Measurements from ENCODE around the gene KIT.

KIT gene

DNA sequence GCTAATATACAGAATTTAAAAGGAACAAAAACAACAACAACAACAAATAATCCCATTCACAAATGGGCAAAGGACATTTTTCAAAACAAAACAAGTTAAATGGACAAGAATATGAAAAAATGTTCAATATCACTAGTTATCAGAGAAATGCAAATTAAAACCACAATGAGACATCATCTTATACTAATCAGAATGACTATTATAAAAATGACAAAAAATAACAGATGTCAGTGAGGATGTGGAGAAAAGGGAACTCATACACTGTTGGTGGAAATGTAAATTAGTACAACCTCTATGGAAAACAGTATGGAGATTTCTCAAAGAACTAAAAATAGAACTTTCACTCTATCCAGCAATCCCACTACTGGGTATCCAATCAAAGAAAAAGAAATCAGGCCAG is 92.6 kb downstream of the KIT start:
- DNase-seq = no peak

DNA sequence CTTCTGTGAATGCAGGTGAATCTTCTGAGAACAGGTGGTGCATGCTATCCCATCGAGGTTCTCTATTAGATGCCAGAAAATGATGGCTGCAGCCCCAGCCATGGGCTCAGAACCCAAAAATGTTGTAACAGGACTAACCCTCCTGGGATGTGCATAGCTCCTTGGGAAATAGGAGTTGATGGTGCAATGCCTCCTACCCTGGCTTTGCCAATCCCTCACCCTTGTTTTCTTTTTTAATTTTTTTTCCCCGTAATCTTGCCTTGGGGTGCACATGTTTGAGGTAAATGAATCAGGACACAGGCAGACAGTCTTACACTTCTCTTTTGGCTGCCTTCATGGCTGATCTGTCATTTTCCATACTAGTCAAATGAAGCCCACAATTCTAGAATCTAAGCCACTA is 96.6 kb downstream of the KIT start:
- no peak for DNase-seq

DNA sequence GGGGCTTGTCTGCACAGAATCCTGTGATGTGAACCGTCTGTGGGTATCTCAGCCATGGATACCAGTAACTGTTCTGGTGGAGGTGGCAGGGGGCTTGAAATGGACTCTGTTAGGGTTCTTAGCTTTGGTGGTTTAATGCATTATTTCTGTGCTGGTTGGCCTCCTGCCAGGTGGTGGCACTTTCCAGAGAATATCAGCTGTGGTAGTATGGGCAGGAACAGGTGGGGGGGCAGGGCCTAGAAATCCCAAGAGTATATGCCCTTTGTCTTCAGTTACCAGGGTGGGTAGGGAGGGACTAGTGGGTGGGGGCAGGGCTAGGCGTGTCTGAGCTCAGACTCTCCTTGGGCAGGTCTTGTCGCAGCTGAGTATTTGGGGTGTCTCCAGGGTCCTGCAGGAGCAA is 106.7 kb downstream of the KIT start:
- no peak for DNase-seq

DNA sequence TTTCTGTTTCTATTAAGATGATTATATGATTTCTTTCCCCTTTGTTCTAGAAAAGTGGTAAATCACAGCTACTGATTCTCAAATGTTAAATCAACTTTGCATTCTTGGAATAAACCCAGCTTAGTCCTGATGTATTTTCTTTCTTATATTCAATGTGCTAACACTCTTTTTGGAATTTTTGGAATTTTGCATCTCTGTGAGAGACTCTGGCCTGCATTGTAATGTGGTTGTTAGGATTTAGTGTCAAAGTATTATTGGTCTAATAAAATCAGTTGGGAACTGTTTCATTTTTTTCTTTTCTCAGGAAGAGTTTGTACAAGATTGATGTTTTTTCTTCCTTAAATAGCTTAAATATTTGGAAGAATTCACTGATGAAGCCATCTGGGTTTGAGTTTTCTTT is 109.6 kb downstream of the KIT start:
- no peak for DNase-seq

DNA sequence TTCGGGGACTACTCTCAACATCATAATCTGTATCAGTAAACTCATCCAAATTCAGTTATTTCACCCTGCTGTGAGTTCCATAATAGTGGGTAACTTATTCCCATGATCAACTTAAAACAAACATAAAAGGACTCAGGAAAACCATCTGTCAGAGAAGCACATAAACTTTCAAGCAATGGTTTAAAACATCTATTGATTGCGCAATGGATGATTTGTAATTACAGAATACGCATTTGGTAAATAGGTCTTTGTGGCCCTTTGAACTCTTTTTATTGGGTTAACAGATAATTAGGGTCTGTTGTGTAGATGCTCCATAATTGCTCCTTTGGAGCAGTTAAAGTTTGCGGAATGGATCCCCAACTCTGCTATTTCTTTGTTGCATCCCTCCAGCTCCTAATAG is 115.3 kb downstream of the KIT start:
- DNase-seq = no peak

DNA sequence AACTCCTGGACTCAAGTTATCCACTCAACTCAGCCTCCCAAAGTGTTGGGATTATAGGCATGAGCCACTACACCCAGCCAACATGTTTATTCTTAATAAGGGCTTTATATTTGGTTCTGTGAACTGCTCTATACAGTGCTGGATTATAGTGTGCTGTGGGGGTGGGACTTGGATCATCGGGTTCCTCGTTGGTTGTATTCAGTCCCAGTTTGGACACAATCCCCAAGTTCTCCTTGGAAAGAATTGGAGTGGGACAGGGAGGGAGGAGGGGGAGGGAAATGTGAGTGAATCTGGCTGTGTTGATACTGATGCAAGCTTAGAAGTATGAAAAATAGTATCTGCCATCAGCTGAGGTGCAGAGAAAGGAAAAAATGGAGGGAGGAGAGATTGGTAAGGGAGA is 121.3 kb downstream of the KIT start:
- no peak for DNase-seq

DNA sequence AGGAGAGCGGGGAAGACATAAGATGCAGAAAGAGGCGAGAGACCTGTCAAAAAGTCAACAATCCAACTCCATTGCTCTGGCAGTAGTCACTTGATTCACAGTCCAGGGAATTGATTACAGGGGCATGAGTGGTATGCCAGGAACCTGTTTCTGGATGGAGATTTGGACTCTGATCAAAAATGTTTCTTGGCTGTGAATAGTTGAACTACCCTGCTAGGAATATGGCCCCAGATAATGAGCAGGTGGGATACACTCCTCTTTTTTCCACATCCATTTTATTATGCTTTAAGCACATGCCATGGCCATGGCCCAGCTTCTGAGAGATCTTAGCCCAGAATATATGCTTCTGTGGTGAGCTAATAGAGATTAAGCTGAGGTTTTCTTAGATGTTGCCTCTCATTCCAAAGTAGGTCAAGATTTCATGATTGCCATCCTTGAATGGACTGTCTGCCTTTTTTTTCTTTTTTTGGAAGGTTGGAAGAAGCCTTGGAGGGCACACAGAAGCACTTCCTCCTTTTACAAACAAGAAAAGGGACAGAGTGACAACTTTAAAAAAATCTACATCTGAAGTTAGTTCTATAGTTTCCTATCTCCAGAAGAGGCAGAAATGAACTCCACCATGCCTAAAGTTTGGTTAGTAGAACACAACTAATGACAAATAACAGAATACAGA is 121.9 kb downstream of the KIT start:
- no peak for DNase-seq

DNA sequence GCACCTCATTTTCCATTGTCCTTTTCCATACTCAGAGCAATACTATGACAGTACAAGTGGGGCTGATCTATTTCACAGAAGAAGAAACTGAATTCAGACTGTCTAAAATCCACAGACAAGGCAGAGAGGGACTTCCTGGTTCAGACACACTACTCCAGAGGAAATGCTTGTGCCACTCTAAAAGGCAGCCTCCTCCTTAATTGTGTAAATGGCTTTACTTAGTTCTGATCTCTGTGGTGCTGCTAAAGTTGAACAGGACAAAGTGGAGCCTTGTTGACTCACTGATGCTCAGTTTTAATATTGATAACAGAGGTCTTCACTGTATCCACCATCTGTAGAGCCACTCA is 122.4 kb downstream of the KIT start:
- peak; percentile 6 for DNase-seq

DNA sequence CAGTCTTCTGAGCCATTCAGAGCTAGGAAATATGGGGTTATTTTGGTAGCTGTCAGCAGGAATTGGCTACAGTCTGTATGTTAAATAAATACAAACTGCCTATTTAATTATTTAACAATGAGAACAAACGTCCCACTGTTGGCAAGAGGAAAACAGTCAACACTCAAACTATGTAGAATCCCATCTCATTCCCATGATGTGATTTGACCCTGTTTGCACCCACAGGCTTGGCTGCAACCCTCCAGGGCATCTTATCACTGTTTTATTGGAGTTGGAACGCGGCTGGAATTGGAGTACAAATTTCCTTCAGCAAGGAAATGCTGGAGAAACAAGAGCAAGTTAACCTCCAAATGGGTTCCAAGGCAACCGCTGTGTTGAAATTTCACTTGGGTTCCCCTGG is 124.0 kb downstream of the KIT start:
- DNase-seq = no peak

DNA sequence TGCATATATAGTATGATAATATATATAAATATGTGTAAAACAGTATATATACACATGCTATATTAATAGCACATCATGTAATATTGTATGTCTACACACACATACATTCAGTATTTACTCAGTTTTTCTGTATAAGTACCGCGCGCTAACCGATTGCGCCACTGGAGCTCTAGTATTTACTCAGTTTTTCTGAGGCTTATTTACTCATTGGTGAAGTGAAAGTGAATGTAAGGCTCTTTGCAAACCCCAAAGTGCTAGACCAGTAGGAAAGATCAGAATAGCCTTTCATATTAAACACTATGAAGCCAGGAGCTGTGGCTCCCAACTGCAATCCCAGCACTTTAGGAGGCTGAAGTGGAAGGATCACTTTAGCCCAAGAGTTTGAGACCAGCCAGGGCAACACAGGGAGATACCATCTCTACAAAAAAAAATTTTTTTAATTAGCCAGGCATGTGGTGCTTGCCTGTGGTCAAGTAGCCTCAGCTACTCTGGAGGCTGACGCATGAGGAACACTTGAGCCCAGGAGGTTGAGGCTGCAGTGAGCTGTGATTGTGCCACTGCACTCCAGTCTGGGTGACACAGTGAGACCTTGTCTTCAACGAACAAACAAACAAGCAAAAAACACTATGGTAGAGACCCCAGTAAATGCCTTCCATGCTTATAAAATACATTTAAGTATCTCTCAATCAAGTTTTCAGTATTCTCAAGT is 125.8 kb downstream of the KIT start:
- no peak for DNase-seq

DNA sequence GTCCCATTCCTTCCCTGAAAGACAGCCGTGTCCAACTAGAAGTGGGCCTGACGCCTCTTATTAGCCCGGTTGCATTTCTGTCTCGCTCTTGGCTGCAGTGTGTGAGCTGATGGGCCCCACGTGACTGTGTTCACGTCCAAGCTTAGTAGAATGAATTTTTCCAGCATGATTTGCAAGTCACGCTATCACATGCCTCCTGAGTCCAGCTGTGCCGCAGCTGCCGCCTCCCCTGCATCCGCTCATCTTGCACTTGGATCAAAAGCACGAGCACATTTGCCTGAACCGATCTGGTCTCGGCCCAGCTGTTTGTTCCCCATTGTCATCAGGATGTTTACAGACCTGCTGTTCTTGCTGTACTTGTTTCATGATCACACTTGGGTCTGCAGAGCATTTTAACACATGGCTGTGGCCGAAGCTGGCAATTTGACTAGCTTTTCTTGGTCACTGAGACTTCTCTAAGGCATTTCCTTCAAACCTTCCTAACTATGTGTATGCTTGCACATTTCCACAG is 126.5 kb downstream of the KIT start:
- no peak for DNase-seq

Data from KG1 (cell line).